GM12865 (cell line): ENCODE measurements around the gene MTMR2.

Experiments
- DNase-seq: peaks from one replicate; pipeline ENCODE4 v3.0.0; 2010; ENCODE audit warnings: low read depth
- H3K4me3 ChIP-seq: 2 replicates; pipeline ENCODE4 v1.5.1; 2011; ENCODE audit warnings: mild to moderate bottlenecking, low read depth, low read length, control low read depth
- TF ChIP-seq, protein P1 (sequence below): IDR thresholded peaks from 2 replicates; pipeline ENCODE4 v1.5.1; 2011; ENCODE audit warnings: low read length, control low read depth, low read depth, inconsistent platforms; ENCODE audit not compliant: insufficient read depth; ENCODE audit errors: missing control alignments

The MTMR2 gene

DNA sequence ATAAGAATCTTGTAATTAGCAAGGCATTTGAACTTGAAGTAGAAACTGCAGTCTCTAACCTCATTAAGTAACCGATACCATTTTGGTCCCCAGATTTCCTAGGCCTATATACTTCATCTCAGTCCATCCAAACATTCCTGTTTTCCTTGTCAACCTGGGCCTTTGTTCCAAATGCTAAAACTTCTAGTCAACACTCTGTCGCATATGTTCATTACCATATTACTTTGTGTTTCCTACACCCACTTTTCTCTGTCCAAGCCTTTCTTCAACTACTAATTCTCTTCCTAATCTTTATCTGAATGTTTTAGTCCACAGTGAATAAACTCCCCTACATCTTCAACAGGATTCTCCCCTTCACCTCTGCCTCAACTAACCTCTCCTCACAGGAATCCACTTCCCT is 31.4 kb downstream of the MTMR2 start:
- TF ChIP-seq, protein P1, sequence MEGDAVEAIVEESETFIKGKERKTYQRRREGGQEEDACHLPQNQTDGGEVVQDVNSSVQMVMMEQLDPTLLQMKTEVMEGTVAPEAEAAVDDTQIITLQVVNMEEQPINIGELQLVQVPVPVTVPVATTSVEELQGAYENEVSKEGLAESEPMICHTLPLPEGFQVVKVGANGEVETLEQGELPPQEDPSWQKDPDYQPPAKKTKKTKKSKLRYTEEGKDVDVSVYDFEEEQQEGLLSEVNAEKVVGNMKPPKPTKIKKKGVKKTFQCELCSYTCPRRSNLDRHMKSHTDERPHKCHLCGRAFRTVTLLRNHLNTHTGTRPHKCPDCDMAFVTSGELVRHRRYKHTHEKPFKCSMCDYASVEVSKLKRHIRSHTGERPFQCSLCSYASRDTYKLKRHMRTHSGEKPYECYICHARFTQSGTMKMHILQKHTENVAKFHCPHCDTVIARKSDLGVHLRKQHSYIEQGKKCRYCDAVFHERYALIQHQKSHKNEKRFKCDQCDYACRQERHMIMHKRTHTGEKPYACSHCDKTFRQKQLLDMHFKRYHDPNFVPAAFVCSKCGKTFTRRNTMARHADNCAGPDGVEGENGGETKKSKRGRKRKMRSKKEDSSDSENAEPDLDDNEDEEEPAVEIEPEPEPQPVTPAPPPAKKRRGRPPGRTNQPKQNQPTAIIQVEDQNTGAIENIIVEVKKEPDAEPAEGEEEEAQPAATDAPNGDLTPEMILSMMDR, result no peak
- no peak for DNase-seq
- no peak overlapping the region for H3K4me3 ChIP-seq

- H3K4me3 ChIP-seq, result no peak overlapping the region
- no peak for DNase-seq
- TF ChIP-seq, protein P1, result no peak
These were observed 32.3 kb downstream of the MTMR2 start for GRCh38 chr11:95891423-95892170.

DNA sequence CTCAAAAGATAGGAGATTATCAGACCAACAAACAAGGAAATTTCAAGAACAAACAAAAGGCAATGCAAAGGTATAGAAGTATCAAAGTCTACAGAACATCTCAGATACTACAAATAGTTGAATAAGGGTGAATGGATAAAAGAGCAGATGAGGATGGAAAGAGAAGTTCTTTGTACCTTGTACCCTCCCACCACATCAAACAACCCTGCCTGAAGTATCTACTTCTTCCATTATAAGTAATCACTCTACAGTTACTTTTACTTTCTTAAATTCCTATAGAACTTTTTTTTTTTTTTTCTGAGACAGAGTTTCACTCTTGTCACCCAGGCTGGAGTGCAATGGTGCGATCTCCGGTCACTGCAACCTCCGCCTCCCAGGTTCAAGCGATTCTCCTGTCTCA is 35.1 kb downstream of the MTMR2 start:
- TF ChIP-seq, protein P1, result no peak
- no peak for DNase-seq
- no peak overlapping the region for H3K4me3 ChIP-seq

- no peak for DNase-seq
- TF ChIP-seq, protein P1, result no peak
- H3K4me3 ChIP-seq, result no peak overlapping the region
These were observed 35.5 kb downstream of the MTMR2 start for GRCh38 chr11:95888439-95888838.

GRCh38 chr11:95886462-95886861 is 37.4 kb downstream of the MTMR2 start:
- no peak overlapping the region for H3K4me3 ChIP-seq
- TF ChIP-seq, protein P1, result no peak
- DNase-seq, result no peak

DNA sequence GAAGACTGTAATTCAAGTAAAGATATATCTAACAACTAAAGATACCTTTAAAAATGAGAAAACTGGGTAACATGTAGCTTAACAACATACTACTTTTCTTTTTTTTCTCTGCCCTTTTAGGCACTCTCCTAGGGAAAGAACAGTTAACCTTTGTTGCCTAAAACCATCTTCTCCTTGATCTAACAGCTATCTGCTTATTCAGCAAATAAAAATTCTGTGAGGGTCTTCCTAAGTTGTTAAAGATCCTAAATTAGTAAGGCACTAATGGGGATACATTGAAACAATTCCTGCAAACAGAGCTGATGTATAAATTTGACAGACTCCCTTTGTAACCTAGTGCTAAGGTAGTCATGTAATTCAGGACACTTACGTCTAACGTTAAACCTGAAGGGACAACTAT is 39.1 kb downstream of the MTMR2 start:
- H3K4me3 ChIP-seq, result no peak overlapping the region
- TF ChIP-seq, protein P1, result no peak
- DNase-seq, result no peak

DNA sequence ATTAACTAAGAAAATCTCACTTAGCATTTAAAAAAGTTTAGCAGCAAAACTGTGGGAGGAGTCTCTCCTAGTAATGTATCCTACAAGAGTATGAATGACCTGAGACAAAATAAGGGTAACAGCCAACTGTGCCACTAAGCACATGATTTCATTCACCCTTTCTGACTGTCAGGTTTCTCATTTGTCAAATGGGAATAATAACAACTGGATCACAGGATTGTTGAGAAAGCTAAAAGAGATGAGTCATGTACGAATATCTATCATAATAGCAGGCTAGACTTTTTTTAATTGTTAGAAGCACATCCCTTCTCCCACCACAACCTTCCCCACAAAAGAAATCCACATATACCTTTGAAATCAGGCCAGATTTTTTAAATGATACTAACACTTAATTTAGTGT is 39.5 kb downstream of the MTMR2 start:
- no peak overlapping the region for H3K4me3 ChIP-seq
- TF ChIP-seq, protein P1, result no peak

More for the DNA sequence above, 39.5 kb downstream of the MTMR2 start:
- DNase-seq, result no peak
